Calu3 (cell line): Measurements from ENCODE around the gene RAB11B. TPM values are rescaled to one million over a fixed set of nuclear protein-coding genes. Genes with fewer than 3 reads are reported as not detected.

Source experiments
- BruUV-seq: library from RNA; stranded (reverse); fragments of 400-500 nt; replicated peaks from 2 replicates; lab custom pipeline; 2021; lab: Mats Ljungman, UMichigan
- CTCF ChIA-PET: fragments of 300-600 bp; sonication (Branson Sonifier 250); formaldehyde crosslinking; loops from one replicate; lab custom pipeline; 2022; ENCODE audit warnings: antibody characterized with exemption; lab: Charles Lee
- DNase-seq: peaks from one replicate; pipeline ENCODE4 v3.0.0; 2022
- H3K27ac Mint-ChIP-seq: one replicate; pipeline ENCODE4 v1.8.0; 2022; ENCODE audit warnings: mixed read lengths; ENCODE audit not compliant: unreplicated experiment
- H3K27me3 Mint-ChIP-seq: one replicate; pipeline ENCODE4 v1.8.0; 2022; ENCODE audit warnings: mixed read lengths; ENCODE audit not compliant: unreplicated experiment
- H3K36me3 Mint-ChIP-seq: one replicate; pipeline ENCODE4 v1.8.0; 2022; ENCODE audit warnings: mild to moderate bottlenecking, moderate library complexity, mixed read lengths; ENCODE audit not compliant: insufficient read depth, unreplicated experiment
- H3K4me1 Mint-ChIP-seq: one replicate; pipeline ENCODE4 v1.8.0; 2022; ENCODE audit warnings: mild to moderate bottlenecking, low read depth, mixed read lengths; ENCODE audit not compliant: unreplicated experiment
- H3K4me3 Mint-ChIP-seq: one replicate; pipeline ENCODE4 v1.8.0; 2022; ENCODE audit warnings: mild to moderate bottlenecking, low read depth, moderate library complexity, mixed read lengths; ENCODE audit not compliant: unreplicated experiment
- H3K9me3 Mint-ChIP-seq: one replicate; pipeline ENCODE4 v1.8.0; 2022; ENCODE audit warnings: low read depth, mixed read lengths; ENCODE audit not compliant: unreplicated experiment
- intact Hi-C: fragments of 100-400 bp; cut with micrococcal nuclease; formaldehyde crosslinking; loops from one replicate; pipeline ENCODE4 v1.10.0; 2022; ENCODE audit not compliant: unreplicated experiment
- total RNA-seq: library from RNA; stranded (reverse); gene quantifications from 2 replicates; pipeline ENCODE4 v1.2.3, GENCODE V29; 2022
- TF ChIP-seq, protein P1 (sequence below): fragments of 200-600 bp; IDR thresholded peaks from one replicate; pipeline ENCODE4 v1.8.0; 2022; ENCODE audit warnings: antibody characterized with exemption; ENCODE audit not compliant: unreplicated experiment

RAB11B gene
- total RNA-seq, 1 experiment from 2014 or later: 57.5 TPM

DNA sequence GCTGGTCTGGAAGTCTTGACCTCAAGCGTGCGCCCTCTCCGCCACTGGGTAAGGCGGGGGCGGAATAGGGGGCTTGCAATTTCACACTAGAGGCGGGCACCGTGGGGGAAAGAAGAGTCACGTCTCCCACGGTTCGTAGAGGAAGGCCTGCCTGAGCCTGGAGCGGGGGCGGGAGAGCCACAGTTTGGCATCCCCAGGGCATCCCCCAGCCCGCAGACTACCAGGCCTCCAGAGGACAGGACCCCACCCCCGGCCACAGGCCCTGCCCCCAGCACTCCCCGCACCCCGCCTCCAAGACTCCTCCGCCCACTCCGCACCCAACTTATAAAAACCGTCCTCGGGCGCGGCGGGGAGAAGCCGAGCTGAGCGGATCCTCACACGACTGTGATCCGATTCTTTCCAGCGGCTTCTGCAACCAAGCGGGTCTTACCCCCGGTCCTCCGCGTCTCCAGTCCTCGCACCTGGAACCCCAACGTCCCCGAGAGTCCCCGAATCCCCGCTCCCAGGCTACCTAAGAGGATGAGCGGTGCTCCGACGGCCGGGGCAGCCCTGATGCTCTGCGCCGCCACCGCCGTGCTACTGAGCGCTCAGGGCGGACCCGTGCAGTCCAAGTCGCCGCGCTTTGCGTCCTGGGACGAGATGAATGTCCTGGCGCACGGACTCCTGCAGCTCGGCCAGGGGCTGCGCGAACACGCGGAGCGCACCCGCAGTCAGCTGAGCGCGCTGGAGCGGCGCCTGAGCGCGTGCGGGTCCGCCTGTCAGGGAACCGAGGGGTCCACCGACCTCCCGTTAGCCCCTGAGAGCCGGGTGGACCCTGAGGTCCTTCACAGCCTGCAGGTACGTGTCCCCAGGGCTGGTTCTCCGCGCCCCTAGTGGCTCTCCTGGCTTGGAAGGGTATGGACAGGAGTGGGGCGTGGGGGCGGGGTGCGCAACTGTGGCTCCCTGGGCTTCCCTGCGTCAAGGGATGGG lies 26.1 kb upstream of the RAB11B start, which contains the start of gene ANGPTL4:
ANGPTL4 (plus strand) TSS at position 353 of the 969 bp plus-strand sequence; CDS start at position 520, 167 bp downstream.
- peak; percentile 40 for DNase-seq
- intact Hi-C loops: no loop called here
- Mint-ChIP-seq H3K9me3 (no peaks in the 10 kb centered on the region), H3K27me3 (no peaks in the 10 kb centered on the region), H3K36me3 (peaks cover 26% of the 10 kb centered on the region), H3K4me3 (peak within 1 kb of the TSS; percentile 22), H3K4me1 (peaks cover 25% of the 10 kb centered on the region), H3K27ac (peak within 1 kb of the TSS; percentile 50)
- BruUV-seq: no TSS peak
- TF ChIP-seq, protein P1, sequence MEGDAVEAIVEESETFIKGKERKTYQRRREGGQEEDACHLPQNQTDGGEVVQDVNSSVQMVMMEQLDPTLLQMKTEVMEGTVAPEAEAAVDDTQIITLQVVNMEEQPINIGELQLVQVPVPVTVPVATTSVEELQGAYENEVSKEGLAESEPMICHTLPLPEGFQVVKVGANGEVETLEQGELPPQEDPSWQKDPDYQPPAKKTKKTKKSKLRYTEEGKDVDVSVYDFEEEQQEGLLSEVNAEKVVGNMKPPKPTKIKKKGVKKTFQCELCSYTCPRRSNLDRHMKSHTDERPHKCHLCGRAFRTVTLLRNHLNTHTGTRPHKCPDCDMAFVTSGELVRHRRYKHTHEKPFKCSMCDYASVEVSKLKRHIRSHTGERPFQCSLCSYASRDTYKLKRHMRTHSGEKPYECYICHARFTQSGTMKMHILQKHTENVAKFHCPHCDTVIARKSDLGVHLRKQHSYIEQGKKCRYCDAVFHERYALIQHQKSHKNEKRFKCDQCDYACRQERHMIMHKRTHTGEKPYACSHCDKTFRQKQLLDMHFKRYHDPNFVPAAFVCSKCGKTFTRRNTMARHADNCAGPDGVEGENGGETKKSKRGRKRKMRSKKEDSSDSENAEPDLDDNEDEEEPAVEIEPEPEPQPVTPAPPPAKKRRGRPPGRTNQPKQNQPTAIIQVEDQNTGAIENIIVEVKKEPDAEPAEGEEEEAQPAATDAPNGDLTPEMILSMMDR: no peak
- CTCF ChIA-PET: interaction anchor here (0.6 to 1.2 kb wide), 4 partner anchors 11 to 149 kb away, joined by 3 to 9 read pairs (median 4); partner anchors contain the start of gene ZNF414

- Mint-ChIP-seq H3K4me1 (peaks cover 25% of the 10 kb centered on the region), H3K4me3 (no peak overlapping the region), H3K9me3 (no peaks in the 10 kb centered on the region), H3K27ac (no peak overlapping the region), H3K27me3 (no peaks in the 10 kb centered on the region), H3K36me3 (peaks cover 26% of the 10 kb centered on the region)
- TF ChIP-seq, protein P1: no peak
- intact Hi-C loops: no loop called here
- no peak for DNase-seq
- CTCF ChIA-PET: no interaction called here
- no TSS peak for BruUV-seq
Observed at GRCh38 chr19:8366121-8366581, 24.0 kb upstream of the RAB11B start.

DNA sequence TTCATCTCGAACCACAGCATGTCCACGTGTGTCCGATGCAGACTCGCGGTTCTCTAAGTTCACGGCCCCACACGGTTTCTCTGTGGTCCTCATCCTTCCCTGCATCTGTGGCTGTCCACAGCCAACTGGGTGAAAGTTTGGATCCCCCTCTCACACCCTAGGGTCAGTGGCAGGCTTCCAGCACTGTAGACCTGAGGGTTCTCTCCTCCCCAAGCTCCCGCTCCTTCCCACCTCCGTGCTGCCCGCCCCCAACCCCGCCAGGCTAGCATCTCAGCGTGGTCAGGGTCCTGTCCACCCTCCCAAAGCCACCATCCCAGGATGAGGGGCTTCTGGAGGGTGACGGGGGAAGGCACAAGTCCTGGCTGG lies 23.2 kb upstream of the RAB11B start:
- H3K36me3 Mint-ChIP-seq: peaks cover 22% of the 10 kb centered on the region
- H3K27me3 Mint-ChIP-seq: no peaks in the 10 kb centered on the region
- H3K27ac Mint-ChIP-seq: peak overlapping the region; percentile 63
- BruUV-seq: no TSS peak
- no peak for DNase-seq
- no peaks in the 10 kb centered on the region for H3K9me3 Mint-ChIP-seq
- intact Hi-C loops: no loop called here
- H3K4me1 Mint-ChIP-seq: peaks cover 25% of the 10 kb centered on the region
- TF ChIP-seq, protein P1: no peak
- H3K4me3 Mint-ChIP-seq: no peak overlapping the region
- CTCF ChIA-PET: interaction anchor here (1.1 kb wide), 1 partner anchor 30 kb away, joined by 3 read pairs; no protein-coding TSS in a partner anchor

DNA sequence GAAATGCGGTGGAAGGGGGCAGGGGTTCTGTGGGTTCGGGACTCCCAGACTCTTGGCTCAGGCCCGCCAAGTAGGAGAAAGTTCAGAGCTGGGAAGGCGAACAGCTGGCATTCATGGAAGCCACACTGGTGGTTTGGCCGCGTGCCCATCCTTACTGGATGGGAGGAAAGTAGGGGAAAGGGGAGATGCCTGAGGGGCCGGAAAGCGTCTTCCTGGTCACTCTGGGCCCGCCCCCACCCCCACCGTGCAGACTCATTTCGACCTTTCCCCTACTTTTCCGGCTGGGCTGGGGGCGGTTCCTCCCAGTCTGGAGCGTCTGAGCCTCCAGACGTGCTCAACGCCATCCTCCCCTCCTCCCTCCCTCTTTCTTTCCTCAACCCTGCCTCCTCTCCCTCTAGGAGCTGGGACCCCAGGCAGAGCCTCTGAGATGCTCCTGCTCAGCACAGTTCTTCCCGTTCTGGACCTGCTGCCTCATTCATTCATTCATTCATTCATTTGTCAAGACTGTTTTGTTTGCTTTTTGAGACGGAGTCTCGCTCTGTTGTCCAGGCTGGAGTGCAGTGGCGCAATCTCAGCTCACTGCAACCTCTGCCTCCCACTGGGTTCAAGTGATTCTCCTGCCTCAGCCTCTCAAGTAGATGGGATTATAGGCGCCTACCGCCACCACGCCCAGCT lies 22.7 kb upstream of the RAB11B start:
- H3K4me1 Mint-ChIP-seq: peaks cover 25% of the 10 kb centered on the region
- peaks cover 18% of the 10 kb centered on the region for H3K36me3 Mint-ChIP-seq
- peak; percentile 78 for DNase-seq
- H3K4me3 Mint-ChIP-seq: no peak overlapping the region
- intact Hi-C loops: no loop called here
- TF ChIP-seq, protein P1: no peak
- peak overlapping the region; percentile 63 for H3K27ac Mint-ChIP-seq
- BruUV-seq: no TSS peak
- no peaks in the 10 kb centered on the region for H3K27me3 Mint-ChIP-seq
- CTCF ChIA-PET: interaction anchor here (1.1 kb wide), 1 partner anchor 31 kb away, joined by 3 read pairs; no protein-coding TSS in a partner anchor
- no peaks in the 10 kb centered on the region for H3K9me3 Mint-ChIP-seq
